ENCODE results near the gene SMAD3. TPM values are rescaled to one million over a fixed set of nuclear protein-coding genes. Genes with fewer than 3 reads are reported as not detected.

SMAD3 gene
- total and polyA plus RNA-seq, 10 of the 15 experiments (the other 5 are each of a cell fraction or from before 2014, with no cell fraction given): 5.6 to 43.2 (median 16.0) TPM

DNA sequence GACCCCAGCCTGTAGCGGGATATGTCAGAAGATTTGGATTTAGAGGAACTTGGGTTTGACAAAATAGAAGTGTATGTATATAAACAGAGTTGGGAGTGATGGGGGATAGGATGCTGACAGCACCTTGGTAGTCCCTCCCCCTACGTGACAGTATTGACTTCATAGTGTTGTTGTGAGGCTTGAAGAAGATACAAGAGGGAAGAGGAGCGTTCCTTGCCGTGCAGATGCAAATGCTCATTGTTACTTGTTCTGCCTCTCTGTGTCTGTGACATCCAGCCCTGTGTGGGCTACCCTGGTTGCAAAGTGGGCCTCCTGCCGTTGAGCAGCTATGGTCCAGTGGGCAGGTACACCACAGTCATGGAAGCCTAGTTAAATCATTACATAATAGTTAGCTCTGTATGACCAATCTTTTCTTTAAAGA is 45.0 kb downstream of the SMAD3 start (continued):
- 0 out of 2 replicates have a peak, but pooled peaks have one; percentile 21 for TF ChIP-seq TAF1 (IDR thresholded peaks at IDR 0.05; ENCODE audit: borderline replicate concordance, low read depth, low read length)
- no peak for TF ChIP-seq DPF2 (IDR thresholded peaks at IDR 0.05)
- TF ChIP-seq SMAD5 (IDR thresholded peaks at IDR 0.05; ENCODE audit: low read depth): no peak
- TF ChIP-seq JUNB (IDR thresholded peaks at IDR 0.05): peak; percentile 56
- peak; percentile 65 for TF ChIP-seq POLR2A (IDR thresholded peaks at IDR 0.05; ENCODE audit: low read depth, low read length)
- TF ChIP-seq ETV6 (conservative IDR thresholded peaks at IDR 0.05 in 1 of 2, IDR thresholded peaks at IDR 0.05 in 1 of 2; ENCODE audit: borderline replicate concordance in 1 of 2, low read depth in 1 of 2): peak in 1 of 2 experiments; percentile 66; a peak in 1 of 4 replicates
- peak; percentile 33; the same call in 1 of the 2 replicates for TF ChIP-seq TCF3 (IDR thresholded peaks at IDR 0.05; ENCODE audit: borderline replicate concordance, insufficient read depth, low read depth, low read length)
- peak; percentile 23; the same call in 1 of the 2 replicates for TF ChIP-seq RAD21 (IDR thresholded peaks at IDR 0.05; ENCODE audit: insufficient read depth, low read depth, low read length)
- peak; percentile 58; the same call in 1 of the 2 replicates for TF ChIP-seq IKZF1 (conservative IDR thresholded peaks at IDR 0.05)
- peak; percentile 56; the same call in 1 of the 2 replicates for TF ChIP-seq TCF12 (IDR thresholded peaks at IDR 0.05; ENCODE audit: low read depth, low read length)
- 0 out of 4 replicates have a peak, but pooled peaks of 1 of the 2 experiments have one; percentile 41 for TF ChIP-seq IKZF2 (IDR thresholded peaks at IDR 0.05)
- no peak for TF ChIP-seq TCF7 (IDR thresholded peaks at IDR 0.05; ENCODE audit: borderline replicate concordance)
- peak; percentile 92 for TF ChIP-seq PAX5 (IDR thresholded peaks at IDR 0.05; ENCODE audit: borderline replicate concordance, low read depth, low read length)
- TF ChIP-seq ATF7 (IDR thresholded peaks at IDR 0.05; ENCODE audit: low read depth): peak; percentile 58
- TF ChIP-seq, protein P1, sequence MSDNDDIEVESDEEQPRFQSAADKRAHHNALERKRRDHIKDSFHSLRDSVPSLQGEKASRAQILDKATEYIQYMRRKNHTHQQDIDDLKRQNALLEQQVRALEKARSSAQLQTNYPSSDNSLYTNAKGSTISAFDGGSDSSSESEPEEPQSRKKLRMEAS (IDR thresholded peaks at IDR 0.05; ENCODE audit: low read depth, low read length): no peak
